Trophoblast cell (in vitro differentiated cells and primary cell): ENCODE measurements around the gene FAM24B.
"Not testable (repeated sequence)": the region's sequence is repeated elsewhere in the genome, so short reads cannot be mapped to it uniquely, and the experiment has no call there.

ENCODE experiments used
- DNase-seq, 2 donors: peaks; one replicate each; pipeline ENCODE4 v3.0.0-alpha.2; 2016
- H2AFZ ChIP-seq: 2 replicates; pipeline ENCODE4 v1.6.1; 2013; ENCODE audit warnings: low read length, moderate library complexity, mild to moderate bottlenecking; ENCODE audit not compliant: insufficient read depth, poor library complexity
- H2AK5ac ChIP-seq: 2 replicates; pipeline ENCODE4 v1.6.1; 2013; ENCODE audit warnings: mild to moderate bottlenecking, low read length
- H2BK120ac ChIP-seq: 2 replicates; pipeline ENCODE4 v1.6.1; 2013; ENCODE audit warnings: low read length, mild to moderate bottlenecking, moderate library complexity; ENCODE audit not compliant: insufficient read depth, poor library complexity
- H2BK12ac ChIP-seq: 2 replicates; pipeline ENCODE4 v1.6.1; 2013; ENCODE audit warnings: mild to moderate bottlenecking, low read length, moderate library complexity
- H2BK5ac ChIP-seq: 2 replicates; pipeline ENCODE4 v1.6.1; 2013; ENCODE audit warnings: low read length, low read depth, moderate library complexity, mild to moderate bottlenecking; ENCODE audit not compliant: poor library complexity
- H3K14ac ChIP-seq: 2 replicates; pipeline ENCODE4 v1.6.1; 2013; ENCODE audit warnings: mild to moderate bottlenecking, low read length
- H3K18ac ChIP-seq: 2 replicates; pipeline ENCODE4 v1.6.1; 2013; ENCODE audit warnings: mild to moderate bottlenecking, low read length
- H3K23ac ChIP-seq: 2 replicates; pipeline ENCODE4 v1.6.1; 2013; ENCODE audit warnings: low read length
- H3K27ac ChIP-seq: 2 replicates; pipeline ENCODE4 v1.5.1; 2013; ENCODE audit warnings: low read depth, mild to moderate bottlenecking, inconsistent platforms, low read length, moderate library complexity
- H3K27me3 ChIP-seq: 2 replicates; pipeline ENCODE4 v1.6.1; 2013; ENCODE audit warnings: inconsistent platforms, mild to moderate bottlenecking, low read length, moderate library complexity; ENCODE audit not compliant: insufficient read depth
- H3K36me3 ChIP-seq, 2 experiments: 1 replicate in 1 of 2; 2 replicates in 1 of 2; pipeline ENCODE4 v1.6.1; 2013; ENCODE audit warnings: low read length in 2 of 2, mild to moderate bottlenecking in 2 of 2, moderate library complexity in 1 of 2; ENCODE audit not compliant: insufficient read depth in 2 of 2, control insufficient read depth in 1 of 2
- H3K4ac ChIP-seq: 2 replicates; pipeline ENCODE4 v1.6.1; 2013; ENCODE audit warnings: low read depth, mild to moderate bottlenecking, low read length, moderate library complexity
- H3K4me1 ChIP-seq, 2 experiments: 1 replicate in 1 of 2; 2 replicates in 1 of 2; pipeline ENCODE4 v1.6.1; 2013; ENCODE audit warnings: low read length in 2 of 2, mild to moderate bottlenecking in 2 of 2, moderate library complexity in 1 of 2; ENCODE audit not compliant: insufficient read depth in 2 of 2, control insufficient read depth in 1 of 2
- H3K4me2 ChIP-seq: 2 replicates; pipeline ENCODE4 v1.6.1; 2013; ENCODE audit warnings: inconsistent platforms, mild to moderate bottlenecking, low read length, moderate library complexity
- H3K4me3 ChIP-seq: 2 replicates; pipeline ENCODE4 v1.5.1; 2013; ENCODE audit warnings: mild to moderate bottlenecking, low read depth, low read length, inconsistent platforms
- H3K79me1 ChIP-seq: one replicate; pipeline ENCODE4 v1.6.1; 2013; ENCODE audit warnings: low read length
- H3K79me2 ChIP-seq: 2 replicates; pipeline ENCODE4 v1.6.1; 2013; ENCODE audit warnings: low read length, mild to moderate bottlenecking; ENCODE audit not compliant: control insufficient read depth, insufficient read depth, poor library complexity
- H3K9ac ChIP-seq: 2 replicates; pipeline ENCODE4 v1.6.1; 2013; ENCODE audit warnings: mild to moderate bottlenecking, low read length
- H3K9me3 ChIP-seq: 2 replicates; pipeline ENCODE4 v1.6.1; 2013; ENCODE audit warnings: low read depth, mild to moderate bottlenecking, control low read depth, inconsistent platforms, low read length; ENCODE audit not compliant: insufficient read depth
- H4K12ac ChIP-seq: 2 replicates; pipeline ENCODE4 v1.6.1; 2013; ENCODE audit warnings: low read depth, mild to moderate bottlenecking, low read length, moderate library complexity
- H4K8ac ChIP-seq: 2 replicates; pipeline ENCODE4 v1.6.1; 2013; ENCODE audit warnings: low read depth, mild to moderate bottlenecking, low read length, moderate library complexity
- H4K91ac ChIP-seq: one replicate; pipeline ENCODE4 v1.6.1; 2013; ENCODE audit warnings: low read depth, mild to moderate bottlenecking, low read length, moderate library complexity
- WGBS: extraction: QIAGEN DNeasy Blood & Tissue Kit; methylation state at CpG from one replicate; pipeline ENCODE4 v1.1.7; 2013; ENCODE audit warnings: missing lambda C conversion rate; ENCODE audit not compliant: insufficient read length, insufficient coverage; ENCODE audit errors: extremely low coverage; 5-methylcytosine and 5-hydroxymethylcytosine counted together

The FAM24B gene

GRCh38 chr10:122858042-122858441 is 21.3 kb downstream of the FAM24B start:
- H2AFZ ChIP-seq, H3K36me3 ChIP-seq, H4K8ac ChIP-seq, H3K4me2 ChIP-seq, H2AK5ac ChIP-seq, H3K79me1 ChIP-seq, H4K91ac ChIP-seq, H3K9ac ChIP-seq, H3K79me2 ChIP-seq, H3K4ac ChIP-seq, H2BK120ac ChIP-seq, H4K12ac ChIP-seq, H2BK12ac ChIP-seq, H2BK5ac ChIP-seq, H3K14ac ChIP-seq, H3K27me3 ChIP-seq, H3K4me1 ChIP-seq, DNase-seq, H3K9me3 ChIP-seq, H3K27ac ChIP-seq, H3K23ac ChIP-seq, H3K4me3 ChIP-seq, H3K18ac ChIP-seq: not testable (repeated sequence)
- WGBS: no CpG with 5 or more reads among the region's 5 CpGs

DNA sequence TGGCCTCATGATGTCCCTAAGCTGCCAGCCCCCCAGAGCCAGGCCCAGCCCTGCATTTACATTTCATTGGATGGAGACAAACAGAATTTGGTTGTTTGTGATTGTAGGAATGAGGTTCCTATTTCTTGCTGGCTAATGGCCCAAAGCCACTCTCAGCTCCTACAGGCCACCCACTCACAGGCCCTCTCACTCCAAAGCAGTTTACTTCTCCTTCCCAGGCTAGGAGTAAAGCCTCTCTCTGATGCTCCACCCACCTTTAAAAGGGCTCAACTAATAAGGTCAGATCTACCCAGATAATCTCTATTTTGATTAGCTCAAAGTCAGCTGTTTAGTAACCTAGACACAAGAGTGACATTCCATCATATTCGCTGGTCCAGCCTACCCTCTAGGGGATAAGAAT is 22.5 kb downstream of the FAM24B start:
- Histone ChIP-seq H3K36me3 (no peaks in the 10 kb centered on the region), H4K8ac (no peak overlapping the region), H3K27ac (no peak overlapping the region), H3K9ac (no peak overlapping the region), H3K27me3 (no peaks in the 10 kb centered on the region), H3K79me1 (no peaks in the 10 kb centered on the region), H3K9me3 (no peaks in the 10 kb centered on the region), H4K91ac (no peak overlapping the region), H2AK5ac (no peak overlapping the region), H3K18ac (no peak overlapping the region), H3K4me2 (no peak overlapping the region), H3K4ac (no peak overlapping the region), H3K4me1 (peaks cover 5 to 7% of the 10 kb centered on the region in 2 experiments), H4K12ac (no peak overlapping the region), H3K23ac (no peak overlapping the region), H2BK5ac (no peak overlapping the region), H3K79me2 (no peaks in the 10 kb centered on the region), H3K14ac (no peak overlapping the region), H2AFZ (no peak overlapping the region), H2BK12ac (no peak overlapping the region), H3K4me3 (no peak overlapping the region), H2BK120ac (no peak overlapping the region)
- WGBS: no CpG with 5 or more reads among the region's 1 CpG
- DNase-seq: no peak

DNA sequence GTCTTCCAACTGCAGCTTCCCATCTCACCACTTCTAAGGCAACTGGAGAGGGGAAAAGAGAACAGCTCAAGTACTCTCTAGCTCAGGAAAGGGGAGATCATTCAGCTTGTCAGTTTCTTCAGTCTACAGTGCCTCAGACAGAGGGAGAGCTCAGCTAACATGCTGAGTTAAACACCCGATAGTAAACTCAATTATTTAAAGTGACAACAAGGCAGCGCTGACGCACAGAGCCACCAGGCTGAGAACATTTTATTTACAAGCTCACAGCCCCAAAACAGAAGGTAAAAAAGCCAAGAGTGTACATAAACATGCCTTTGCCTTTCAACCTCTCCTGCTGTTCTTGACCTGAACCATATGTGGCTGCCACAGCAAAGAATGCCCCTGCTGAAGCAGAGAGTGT is 23.6 kb downstream of the FAM24B start:
- no CpG with 5 or more reads among the region's 3 CpGs for WGBS
- Histone ChIP-seq H3K9ac (no peak overlapping the region), H2BK5ac (no peak overlapping the region), H2AFZ (no peak overlapping the region), H2BK12ac (no peak overlapping the region), H3K14ac (no peak overlapping the region), H3K4me3 (no peak overlapping the region), H4K12ac (no peak overlapping the region), H3K9me3 (no peaks in the 10 kb centered on the region), H4K8ac (no peak overlapping the region), H3K79me1 (no peaks in the 10 kb centered on the region), H3K4ac (no peak overlapping the region), H2AK5ac (no peak overlapping the region), H4K91ac (no peak overlapping the region), H3K79me2 (no peaks in the 10 kb centered on the region), H2BK120ac (no peak overlapping the region), H3K27ac (no peak overlapping the region), H3K36me3 (no peaks in the 10 kb centered on the region), H3K27me3 (no peaks in the 10 kb centered on the region), H3K23ac (no peak overlapping the region), H3K18ac (no peak overlapping the region), H3K4me2 (no peak overlapping the region), H3K4me1 (peaks cover 3 to 5% of the 10 kb centered on the region in 2 experiments)
- no peak for DNase-seq

DNA sequence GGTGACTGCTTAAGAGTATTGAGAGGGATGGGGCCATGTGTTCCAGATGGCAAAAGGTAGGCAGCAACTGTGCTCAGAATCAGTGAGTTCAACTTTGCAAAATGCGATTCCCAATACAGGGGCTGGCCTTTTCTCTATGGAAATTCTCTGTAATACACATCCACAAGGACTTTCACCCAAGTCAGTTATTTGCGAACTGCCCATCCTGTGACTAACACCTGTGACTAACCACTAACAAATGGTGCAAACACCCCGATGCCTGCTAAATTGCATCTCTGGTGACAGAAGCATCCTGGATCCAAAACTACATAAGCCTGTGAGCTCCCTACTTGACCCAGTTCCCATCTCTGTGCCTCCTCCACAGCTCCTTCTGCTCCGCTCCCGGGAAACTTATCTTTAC is 24.7 kb downstream of the FAM24B start:
- H4K91ac ChIP-seq: no peak overlapping the region
- no peak overlapping the region for H2BK120ac ChIP-seq
- no peak overlapping the region for H3K27ac ChIP-seq
- H4K8ac ChIP-seq: no peak overlapping the region
- no peak overlapping the region for H4K12ac ChIP-seq
- H2BK12ac ChIP-seq: no peak overlapping the region
- no peak overlapping the region for H3K14ac ChIP-seq
- no peaks in the 10 kb centered on the region for H3K9me3 ChIP-seq
- no CpG with 5 or more reads among the region's 5 CpGs for WGBS
- no peak overlapping the region for H3K4me3 ChIP-seq
- H3K18ac ChIP-seq: no peak overlapping the region
- H3K4me2 ChIP-seq: no peak overlapping the region
- H2BK5ac ChIP-seq: no peak overlapping the region
- H2AFZ ChIP-seq: no peak overlapping the region
- no peaks in the 10 kb centered on the region for H3K79me2 ChIP-seq
- no peaks in the 10 kb centered on the region for H3K79me1 ChIP-seq
- H3K27me3 ChIP-seq: no peaks in the 10 kb centered on the region
- H3K9ac ChIP-seq: no peak overlapping the region
- H3K4me1 ChIP-seq: peaks cover 3 to 5% of the 10 kb centered on the region in 2 experiments
- DNase-seq: peak in 1 of 2 donors; percentile 2
- no peak overlapping the region for H3K4ac ChIP-seq
- H3K36me3 ChIP-seq: no peaks in the 10 kb centered on the region
- H3K23ac ChIP-seq: no peak overlapping the region
- no peak overlapping the region for H2AK5ac ChIP-seq
